Upper lobe of right lung (tissue), 1 donor: ENCODE results near the gene PKMYT1. TPM values are rescaled to one million over a fixed set of nuclear protein-coding genes. Genes with fewer than 3 reads are reported as not detected.

ENCODE experiments used
- ATAC-seq: fragments of 200-7000 bp; cut with Tn5 transposase; one replicate; pipeline ENCODE4 v1.9.1; 2020; ENCODE audit warnings: mild to moderate bottlenecking, moderate library complexity
- DNase-seq: peaks from one replicate; pipeline ENCODE4 v3.0.0-alpha.2; 2020
- H3K27ac ChIP-seq: fragments of 200-600 bp; one replicate; pipeline ENCODE4 v1.8.0; 2022
- H3K27me3 ChIP-seq: fragments of 200-600 bp; one replicate; pipeline ENCODE4 v1.8.0; 2022; ENCODE audit warnings: mild to moderate bottlenecking
- H3K36me3 ChIP-seq: fragments of 200-600 bp; one replicate; pipeline ENCODE4 v1.8.0; 2022
- H3K4me1 ChIP-seq: fragments of 200-600 bp; one replicate; pipeline ENCODE4 v1.8.0; 2022
- H3K4me3 ChIP-seq: fragments of 200-600 bp; one replicate; pipeline ENCODE4 v1.8.0; 2022; ENCODE audit warnings: mild to moderate bottlenecking
- H3K9me3 ChIP-seq: fragments of 200-600 bp; one replicate; pipeline ENCODE4 v1.8.0; 2022
- CTCF ChIP-seq: fragments of 200-600 bp; IDR thresholded peaks from one replicate; pipeline ENCODE4 v1.8.0; 2022; ENCODE audit warnings: antibody characterized with exemption
- intact Hi-C: fragments of 100-400 bp; cut with DNase I; formaldehyde crosslinking; loops from one replicate; pipeline ENCODE4 v1.11.0; 2022
- total RNA-seq: library from RNA; stranded (reverse); fragmentation: NEBNext Ultra II Directional; extraction: Animal tissue kit (Norgen Biotek cat#: 25700); gene quantifications from one replicate; pipeline ENCODE4 v1.2.1, GENCODE V29; 2021
- donor health status: DM: no; HTN: yes; CAD: no; lungs with severe emphysema.

The PKMYT1 gene
- total RNA-seq, 1 donor from 2014 or later: 3.8 TPM

GRCh38 chr16:3022684-3023414 is 42.6 kb upstream of the PKMYT1 start:
- Histone ChIP-seq H3K27ac (peak overlapping the region; percentile 91), H3K27me3 (peaks cover 7% of the 10 kb centered on the region), H3K4me1 (peaks cover 49% of the 10 kb centered on the region), H3K4me3 (peak overlapping the region; percentile 68), H3K36me3 (peaks cover 14% of the 10 kb centered on the region), H3K9me3 (no peaks in the 10 kb centered on the region)
- no peak for DNase-seq
- intact Hi-C loops: no loop called here
- no peak for ATAC-seq
- TF ChIP-seq CTCF: no peak

- ATAC-seq (peak; percentile 45), DNase-seq (peak; percentile 94)
- no peak for TF ChIP-seq CTCF
- Histone ChIP-seq H3K4me3 (peak overlapping the region; percentile 68), H3K36me3 (peaks cover 13% of the 10 kb centered on the region), H3K4me1 (peaks cover 49% of the 10 kb centered on the region), H3K27me3 (peaks cover 11% of the 10 kb centered on the region), H3K9me3 (no peaks in the 10 kb centered on the region), H3K27ac (peak overlapping the region; percentile 91)
- intact Hi-C loops: no loop called here
Measured at GRCh38 chr16:3022208-3022683, 42.0 kb upstream of the PKMYT1 start.

- no peaks in the 10 kb centered on the region for H3K9me3 ChIP-seq
- H3K27ac ChIP-seq: peak overlapping the region; percentile 91
- peak; percentile 93 for DNase-seq
- peak; percentile 59 for ATAC-seq
- H3K36me3 ChIP-seq: peaks cover 7% of the 10 kb centered on the region
- H3K4me3 ChIP-seq: peak overlapping the region; percentile 68
- TF ChIP-seq CTCF: peak; percentile 32
- intact Hi-C loops: no loop called here
- H3K27me3 ChIP-seq: peaks cover 12% of the 10 kb centered on the region
- H3K4me1 ChIP-seq: peaks cover 49% of the 10 kb centered on the region
Measured at GRCh38 chr16:3021449-3022207, 41.4 kb upstream of the PKMYT1 start.

GRCh38 chr16:3020604-3021448 is 40.6 kb upstream of the PKMYT1 start:
- peaks cover 12% of the 10 kb centered on the region for H3K27me3 ChIP-seq
- H3K4me3 ChIP-seq: peak overlapping the region; percentile 68
- H3K4me1 ChIP-seq: peaks cover 49% of the 10 kb centered on the region
- H3K9me3 ChIP-seq: no peaks in the 10 kb centered on the region
- DNase-seq (peak; percentile 94), ATAC-seq (peak; percentile 64)
- peak overlapping the region; percentile 91 for H3K27ac ChIP-seq
- H3K36me3 ChIP-seq: no peaks in the 10 kb centered on the region
- TF ChIP-seq CTCF: no peak
- intact Hi-C loops: no loop called here

- peaks cover 49% of the 10 kb centered on the region for H3K4me1 ChIP-seq
- peak within 1 kb of the TSS; percentile 68 for H3K4me3 ChIP-seq
- H3K27ac ChIP-seq: peak within 1 kb of the TSS; percentile 91
- peaks cover 12% of the 10 kb centered on the region for H3K27me3 ChIP-seq
- H3K9me3 ChIP-seq: no peaks in the 10 kb centered on the region
- DNase-seq: peak; percentile 91
- ATAC-seq: peak; percentile 63
- intact Hi-C loops: no loop called here
- TF ChIP-seq CTCF: no peak
- no peaks in the 10 kb centered on the region for H3K36me3 ChIP-seq
Measured at GRCh38 chr16:3020247-3020603, 40.0 kb upstream of the PKMYT1 start, which contains the start of gene TNFRSF12A. Gene TNFRSF12A, plus strand, starts transcription at chr16:3020368. Its CDS starts 30 bp downstream, at chr16:3020398.
